Type B pancreatic cell (in vitro differentiated cells): ENCODE data around the gene CFAP126. TPM values are rescaled to one million over a fixed set of nuclear protein-coding genes. Genes with fewer than 3 reads are reported as not detected.

ENCODE experiments used
- DNase-seq: peaks from one replicate; pipeline ENCODE4 v3.0.0; 2021; ENCODE audit warnings: mixed read lengths; ENCODE audit not compliant: unreplicated experiment; ENCODE audit errors: extremely low spot score
- H3K27ac Mint-ChIP-seq: 2 replicates; pipeline ENCODE4 v1.8.0; 2021; ENCODE audit warnings: mild to moderate bottlenecking, mixed read lengths
- H3K27me3 Mint-ChIP-seq: 2 replicates; pipeline ENCODE4 v1.8.0; 2021; ENCODE audit warnings: mixed read lengths
- H3K36me3 Mint-ChIP-seq: 2 replicates; pipeline ENCODE4 v1.8.0; 2021; ENCODE audit warnings: mixed read lengths
- H3K4me1 Mint-ChIP-seq: one replicate; pipeline ENCODE4 v1.8.0; 2021; ENCODE audit warnings: mixed read lengths; ENCODE audit not compliant: unreplicated experiment
- H3K4me3 Mint-ChIP-seq: 2 replicates; pipeline ENCODE4 v1.8.0; 2021; ENCODE audit warnings: mild to moderate bottlenecking, mixed read lengths
- H3K9me3 Mint-ChIP-seq: 2 replicates; pipeline ENCODE4 v1.8.0; 2021; ENCODE audit warnings: mixed read lengths
- CTCF ChIP-seq: fragments of 200-600 bp; sonication (generic); conservative IDR thresholded peaks from 2 replicates; pipeline ENCODE4 v1.5.0; 2021; ENCODE audit warnings: antibody characterized with exemption, mild to moderate bottlenecking
- total RNA-seq: library from RNA; stranded (reverse); gene quantifications from 2 replicates; pipeline ENCODE4 v1.2.1, GENCODE V29; 2021; ENCODE audit warnings: low replicate concordance

Gene CFAP126
- total RNA-seq, 1 donor from 2014 or later = 13.5 TPM

- Mint-ChIP-seq H3K4me1 (no peaks in the 10 kb centered on the region), H3K4me3 (no peak overlapping the region), H3K27ac (no peak overlapping the region), H3K9me3 (no peaks in the 10 kb centered on the region), H3K27me3 (no peaks in the 10 kb centered on the region), H3K36me3 (no peaks in the 10 kb centered on the region)
- no peak for TF ChIP-seq CTCF
- no peak for DNase-seq
Measured at GRCh38 chr1:161373442-161373841, 5.8 kb upstream of the CFAP126 start.

- no peak overlapping the region for H3K27ac Mint-ChIP-seq
- H3K9me3 Mint-ChIP-seq = no peaks in the 10 kb centered on the region
- H3K4me1 Mint-ChIP-seq = peaks cover 11% of the 10 kb centered on the region
- no peak for TF ChIP-seq CTCF
- H3K36me3 Mint-ChIP-seq = peaks cover 29% of the 10 kb centered on the region
- DNase-seq = no peak
- no peak overlapping the region for H3K4me3 Mint-ChIP-seq
- H3K27me3 Mint-ChIP-seq = no peaks in the 10 kb centered on the region
Measured at GRCh38 chr1:161365207-161365606, 2.5 kb downstream of the CFAP126 start.

GRCh38 chr1:161364332-161364731 lies 3.3 kb downstream of the CFAP126 start:
- no peaks in the 10 kb centered on the region for H3K27me3 Mint-ChIP-seq
- no peak for TF ChIP-seq CTCF
- no peaks in the 10 kb centered on the region for H3K9me3 Mint-ChIP-seq
- peaks cover 11% of the 10 kb centered on the region for H3K4me1 Mint-ChIP-seq
- no peak overlapping the region for H3K4me3 Mint-ChIP-seq
- H3K27ac Mint-ChIP-seq = no peak overlapping the region
- no peak for DNase-seq
- H3K36me3 Mint-ChIP-seq = peaks cover 29% of the 10 kb centered on the region

GRCh38 chr1:161359291-161359690 lies 8.4 kb downstream of the CFAP126 start:
- no peak overlapping the region for H3K27ac Mint-ChIP-seq
- H3K9me3 Mint-ChIP-seq = no peaks in the 10 kb centered on the region
- H3K4me3 Mint-ChIP-seq = no peak overlapping the region
- H3K36me3 Mint-ChIP-seq = peaks cover 12% of the 10 kb centered on the region
- DNase-seq = no peak
- H3K4me1 Mint-ChIP-seq = no peaks in the 10 kb centered on the region
- no peak for TF ChIP-seq CTCF
- H3K27me3 Mint-ChIP-seq = no peaks in the 10 kb centered on the region

GRCh38 chr1:161357073-161357472 lies 10.6 kb downstream of the CFAP126 start:
- no peak for TF ChIP-seq CTCF
- no peaks in the 10 kb centered on the region for H3K27me3 Mint-ChIP-seq
- H3K27ac Mint-ChIP-seq = no peak overlapping the region
- H3K9me3 Mint-ChIP-seq = no peaks in the 10 kb centered on the region
- H3K4me1 Mint-ChIP-seq = no peaks in the 10 kb centered on the region
- DNase-seq = no peak
- H3K4me3 Mint-ChIP-seq = no peak overlapping the region
- H3K36me3 Mint-ChIP-seq = peaks cover 8% of the 10 kb centered on the region

GRCh38 chr1:161351482-161351881 lies 16.2 kb downstream of the CFAP126 start:
- no peak for TF ChIP-seq CTCF
- peaks cover 9% of the 10 kb centered on the region for H3K36me3 Mint-ChIP-seq
- H3K27me3 Mint-ChIP-seq = no peaks in the 10 kb centered on the region
- DNase-seq = no peak
- H3K27ac Mint-ChIP-seq = no peak overlapping the region
- no peak overlapping the region for H3K4me3 Mint-ChIP-seq
- H3K9me3 Mint-ChIP-seq = no peaks in the 10 kb centered on the region
- no peaks in the 10 kb centered on the region for H3K4me1 Mint-ChIP-seq
